IMR-90 (cell line): Measurements from ENCODE around the gene CIBAR2. TPM values are rescaled to one million over a fixed set of nuclear protein-coding genes. Genes with fewer than 3 reads are reported as not detected.

Source experiments
- ATAC-seq: fragments of 200-7000 bp; cut with Tn5 transposase; 2 replicates; pipeline ENCODE4 v1.9.1; 2020; ENCODE audit warnings: low read depth, mild to moderate bottlenecking, moderate library complexity
- BruUV-seq: library from RNA; stranded (reverse); fragments of 400-500 nt; replicated peaks from 2 replicates; lab custom pipeline; 2021; lab: Mats Ljungman, UMichigan
- CTCF ChIA-PET: fragments of 300-600 bp; formaldehyde crosslinking; extraction: SDS; loops from one replicate; lab custom pipeline; 2021; ENCODE audit warnings: antibody characterized with exemption; lab: Yijun Ruan, JAX
- POLR2A ChIA-PET: fragments of 300-600 bp; sonication (Branson Sonifier 250); formaldehyde crosslinking; loops from one replicate; lab custom pipeline; 2022; ENCODE audit warnings: antibody characterized with exemption; ENCODE audit not compliant: unreplicated experiment; lab: Charles Lee
- DNase-seq: peaks from one replicate; pipeline ENCODE4 v3.0.0; 2013
- H2AFZ ChIP-seq: replicated peaks from 2 replicates; pipeline ENCODE3; 2013; ENCODE audit warnings: low read length, mild to moderate bottlenecking; ENCODE audit not compliant: poor library complexity
- H2AK5ac ChIP-seq: 2 replicates; pipeline ENCODE4 v1.6.1; 2013; ENCODE audit warnings: low read depth, low read length, inconsistent platforms
- H2AK9ac ChIP-seq: replicated peaks from 2 replicates; pipeline ENCODE3; 2013; ENCODE audit warnings: mild to moderate bottlenecking, low read depth, low read length, moderate library complexity; ENCODE audit not compliant: poor library complexity
- H2BK120ac ChIP-seq: 2 replicates; pipeline ENCODE4 v1.6.1; 2013; ENCODE audit warnings: low read depth, low read length, inconsistent platforms
- H2BK15ac ChIP-seq: 3 replicates; pipeline ENCODE4 v1.6.1; 2013; ENCODE audit warnings: low read depth, low read length, inconsistent platforms
- H2BK20ac ChIP-seq: 2 replicates; pipeline ENCODE4 v1.6.1; 2013; ENCODE audit warnings: low read depth, mild to moderate bottlenecking, inconsistent platforms, low read length, moderate library complexity
- H2BK5ac ChIP-seq: 2 replicates; pipeline ENCODE4 v1.6.1; 2013; ENCODE audit warnings: mild to moderate bottlenecking, low read depth, low read length, inconsistent platforms; ENCODE audit not compliant: poor library complexity, severe bottlenecking
- H3K14ac ChIP-seq: replicated peaks from 2 replicates; pipeline ENCODE4 v1.6.1; 2013; ENCODE audit warnings: low read depth, low read length, inconsistent platforms
- H3K18ac ChIP-seq: 2 replicates; pipeline ENCODE4 v1.6.1; 2013; ENCODE audit warnings: low read depth, low read length, control low read depth
- H3K23ac ChIP-seq: 2 replicates; pipeline ENCODE4 v1.6.1; 2013; ENCODE audit warnings: low read depth, low read length, inconsistent platforms
- H3K27ac ChIP-seq: 2 replicates; pipeline ENCODE4 v1.5.1; 2013; ENCODE audit warnings: mild to moderate bottlenecking, control low read depth, low read length; ENCODE audit not compliant: insufficient read depth
- H3K27me3 ChIP-seq: 2 replicates; pipeline ENCODE4 v1.6.1; 2013; ENCODE audit warnings: low read length; ENCODE audit not compliant: control insufficient read depth, insufficient read depth
- H3K36me3 ChIP-seq: 2 replicates; pipeline ENCODE4 v1.6.1; 2013; ENCODE audit warnings: low read length, mixed read lengths; ENCODE audit not compliant: control insufficient read depth, insufficient read depth
- H3K4ac ChIP-seq: 2 replicates; pipeline ENCODE4 v1.6.1; 2013; ENCODE audit warnings: low read depth, low read length, inconsistent platforms
- H3K4me1 ChIP-seq: 2 replicates; pipeline ENCODE4 v1.6.1; 2013; ENCODE audit warnings: low read length, mixed read lengths; ENCODE audit not compliant: control insufficient read depth, insufficient read depth
- H3K4me2 ChIP-seq: 2 replicates; pipeline ENCODE4 v1.6.1; 2013; ENCODE audit warnings: low read depth, mild to moderate bottlenecking, control low read depth, low read length, moderate library complexity
- H3K4me3 ChIP-seq: 2 replicates; pipeline ENCODE4 v1.5.1; 2013; ENCODE audit warnings: low read depth, mild to moderate bottlenecking, control low read depth, low read length, moderate library complexity; ENCODE audit not compliant: insufficient read depth
- H3K56ac ChIP-seq: 2 replicates; pipeline ENCODE4 v1.6.1; 2013; ENCODE audit warnings: low read length, inconsistent platforms; ENCODE audit not compliant: insufficient read depth; ENCODE audit errors: extremely low read depth
- H3K79me1 ChIP-seq, 2 experiments: 2 replicates each; pipeline ENCODE4 v1.6.1; 2013; ENCODE audit warnings: low read length in 2 of 2, inconsistent platforms in 1 of 2, low read depth in 1 of 2
- H3K9ac ChIP-seq: 2 replicates; pipeline ENCODE4 v1.6.1; 2013; ENCODE audit warnings: low read depth, low read length, control low read depth
- H3K9me1 ChIP-seq: 2 replicates; pipeline ENCODE4 v1.6.1; 2013; ENCODE audit warnings: low read length, inconsistent platforms; ENCODE audit not compliant: insufficient read depth
- H3K9me3 ChIP-seq: 2 replicates; pipeline ENCODE4 v1.6.1; 2013; ENCODE audit warnings: low read length; ENCODE audit not compliant: control insufficient read depth, insufficient read depth
- H4K20me1 ChIP-seq: 2 replicates; pipeline ENCODE4 v1.6.1; 2013; ENCODE audit warnings: low read length, inconsistent platforms; ENCODE audit not compliant: insufficient read depth
- H4K5ac ChIP-seq: 2 replicates; pipeline ENCODE4 v1.6.1; 2013; ENCODE audit warnings: mild to moderate bottlenecking, low read depth, low read length, control low read depth
- H4K8ac ChIP-seq, 2 experiments: 2 replicates each; pipeline ENCODE4 v1.6.1; 2013; ENCODE audit warnings: low read depth in 2 of 2, low read length in 2 of 2, control low read depth in 1 of 2, inconsistent platforms in 1 of 2
- H4K91ac ChIP-seq: 2 replicates; pipeline ENCODE4 v1.6.1; 2013; ENCODE audit warnings: low read depth, low read length, inconsistent platforms; ENCODE audit not compliant: insufficient read depth
- FOS ChIP-seq: fragments of 150-350 bp; IDR thresholded peaks from 2 replicates; pipeline ENCODE4 v1.6.1; 2016; ENCODE audit warnings: low read depth, low read length
- MAFK ChIP-seq: IDR thresholded peaks from 2 replicates; pipeline ENCODE4 v1.6.1; 2012; ENCODE audit warnings: low read depth, low read length, improper control_type of control experiment
- MAZ ChIP-seq: IDR thresholded peaks from 2 replicates; pipeline ENCODE4 v1.6.1; 2012; ENCODE audit warnings: low read depth, mild to moderate bottlenecking, low read length, improper control_type of control experiment, moderate library complexity, borderline replicate concordance
- RFX5 ChIP-seq: IDR thresholded peaks from 2 replicates; pipeline ENCODE4 v1.8.0; 2012; ENCODE audit warnings: low read depth, mild to moderate bottlenecking, low read length, moderate library complexity
- WGBS, 2 experiments: methylation state at CpG; one replicate each; pipeline versions ENCODE4 v1.1.5 to v1.1.7; 2013; ENCODE audit warnings: missing lambda C conversion rate in 2 of 2; ENCODE audit not compliant: insufficient read length in 1 of 2; ENCODE audit errors: extremely low coverage in 2 of 2; 5-methylcytosine and 5-hydroxymethylcytosine counted together
- dilution Hi-C: fragments of 300-500 bp; cut with HindIII; formaldehyde crosslinking; loops from one replicate; pipeline ENCODE4 v1.14.3; 2018; ENCODE audit warnings: low sequenced_read_pairs; ENCODE audit not compliant: unreplicated experiment
- in situ Hi-C: fragments of 300-500 bp; cut with MboI; formaldehyde crosslinking; loops from 3 replicates; pipeline ENCODE4 v1.14.3; 2019; ENCODE audit warnings: low sequenced_read_pairs, inconsistent platforms, mixed read lengths
- intact Hi-C: fragments of 100-400 bp; cut with micrococcal nuclease; formaldehyde crosslinking; loops from 2 replicates; pipeline ENCODE4 v1.10.0; 2022
- polyA plus RNA-seq, 3 experiments: library from polyadenylated mRNA; depleted of rRNA; stranded (reverse); fragments of >200 nt; gene quantifications; 2 replicates each; pipeline ENCODE4 v1.2.3, GENCODE V29; 2012; ENCODE audit warnings: low replicate concordance in 1 of 3
- total RNA-seq: library from RNA; depleted of rRNA; stranded (reverse); fragments of >200 nt; gene quantifications from 2 replicates; pipeline ENCODE4 v1.2.3, GENCODE V29; 2012
- TF ChIP-seq, protein P1 (sequence below): fragments of 150-350 bp; IDR thresholded peaks from 2 replicates; pipeline ENCODE4 v1.6.1; 2017; ENCODE audit warnings: mild to moderate bottlenecking, antibody characterized with exemption, low read length, low read depth

CIBAR2 gene
- total and polyA plus RNA-seq, 2 of the 4 experiments (the other 2 are of a cell fraction): 0.18 to 0.24 TPM

DNA sequence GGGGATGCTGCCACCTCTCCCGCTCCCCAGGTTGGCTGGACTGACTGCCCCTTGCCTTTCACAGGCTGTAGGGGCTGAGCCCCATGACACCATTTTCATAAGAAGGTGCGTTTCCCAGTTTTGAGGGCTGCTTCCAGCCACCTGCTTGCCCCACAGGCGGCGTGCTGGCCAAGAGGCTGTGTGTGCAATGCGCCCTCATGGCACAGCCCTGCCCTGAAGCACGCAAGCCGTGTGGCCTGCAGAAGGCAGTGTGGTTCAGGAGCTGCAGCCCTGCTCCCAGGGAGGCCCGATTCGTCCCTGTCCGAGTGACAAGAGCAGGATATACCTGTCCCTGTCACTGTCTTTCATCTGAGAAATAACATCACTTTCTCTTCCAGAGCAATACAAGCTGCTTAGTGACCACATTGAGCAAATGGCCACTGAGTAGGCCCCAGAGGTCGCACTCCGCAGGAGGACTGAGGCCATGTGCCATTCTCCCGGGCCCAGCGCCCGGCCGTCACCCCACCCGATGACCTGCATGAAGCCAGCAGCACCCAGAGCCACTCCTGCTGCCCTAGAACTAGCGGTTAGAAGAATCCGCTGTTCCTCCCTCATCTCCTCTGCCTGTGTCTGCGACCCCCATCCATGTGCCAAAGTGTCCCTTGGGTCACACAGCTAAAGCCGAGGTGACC is 24.2 kb downstream of the CIBAR2 start:
- Histone ChIP-seq H3K4me3 (no peak overlapping the region), H2BK120ac (no peak overlapping the region), H3K9ac (no peak overlapping the region), H2AK9ac (peak overlapping the region; percentile 44), H2BK15ac (no peak overlapping the region), H2AFZ (no peak overlapping the region), H3K79me1 (no peaks in the 10 kb centered on the region), H2BK5ac (no peak overlapping the region), H3K18ac (no peak overlapping the region), H4K20me1 (no peaks in the 10 kb centered on the region), H2BK20ac (no peak overlapping the region), H3K4me1 (peaks cover 2% of the 10 kb centered on the region; the same call in 1 of the 2 replicates), H2AK5ac (no peak overlapping the region), H3K27ac (no peak overlapping the region), H3K9me3 (no peaks in the 10 kb centered on the region), H3K23ac (no peak overlapping the region), H3K9me1 (no peaks in the 10 kb centered on the region), H3K14ac (no peak overlapping the region), H3K27me3 (no peaks in the 10 kb centered on the region), H4K8ac (no peak overlapping the region), H3K36me3 (peaks cover 2% of the 10 kb centered on the region; the same call in 1 of the 2 replicates), H4K5ac (no peak overlapping the region), H3K4me2 (no peak overlapping the region), H3K4ac (no peak overlapping the region), H4K91ac (no peak overlapping the region), H3K56ac (no peak overlapping the region)
- TF ChIP-seq, protein P1, sequence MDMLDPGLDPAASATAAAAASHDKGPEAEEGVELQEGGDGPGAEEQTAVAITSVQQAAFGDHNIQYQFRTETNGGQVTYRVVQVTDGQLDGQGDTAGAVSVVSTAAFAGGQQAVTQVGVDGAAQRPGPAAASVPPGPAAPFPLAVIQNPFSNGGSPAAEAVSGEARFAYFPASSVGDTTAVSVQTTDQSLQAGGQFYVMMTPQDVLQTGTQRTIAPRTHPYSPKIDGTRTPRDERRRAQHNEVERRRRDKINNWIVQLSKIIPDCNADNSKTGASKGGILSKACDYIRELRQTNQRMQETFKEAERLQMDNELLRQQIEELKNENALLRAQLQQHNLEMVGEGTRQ: no peak
- TF ChIP-seq RFX5 (no peak), MAZ (no peak), MAFK (no peak), FOS (no peak)
- in situ Hi-C loops (no loop called here), dilution Hi-C loops (no loop called here), intact Hi-C loops (loop anchor here (2.0 to 10.0 kb wide), 2 partner anchors 163 to 333 kb away; no protein-coding TSS in a partner anchor)
- 95% methylated on average over 18 of the region's 21 CpGs; no CpG with 5 or more reads in 1 of the 2 experiments for WGBS, 2 experiments
- ChIA-PET CTCF (no interaction called here), POLR2A (no interaction called here)
- DNase-seq (no peak), ATAC-seq (no peak)
- BruUV-seq: no TSS peak
